Prostate gland (tissue), 2 donors: ENCODE data around the gene TMEM132D. TPM values are rescaled to one million over a fixed set of nuclear protein-coding genes. Genes with fewer than 3 reads are reported as not detected.

Source experiments
- DNase-seq: peaks from one replicate; pipeline ENCODE4 v3.0.0-alpha.2; 2019; ENCODE audit warnings: low spot score
- H3K27ac ChIP-seq, 2 donors: fragments of 200-600 bp; sonication (generic); 2 replicates each; pipeline ENCODE4 v1.5.1; 2017 to 2019
- H3K27me3 ChIP-seq: fragments of 200-600 bp; sonication (generic); replicated peaks from 2 replicates; pipeline ENCODE4 v1.5.1; 2019; ENCODE audit not compliant: insufficient read depth
- H3K36me3 ChIP-seq, 2 donors: fragments of 200-600 bp; sonication (generic); 1 replicate in 1 of 2; 2 replicates in 1 of 2; pipeline versions ENCODE4 v1.5.1 to v1.8.1; 2017 to 2019
- H3K4me1 ChIP-seq: fragments of 200-600 bp; sonication (generic); replicated peaks from 2 replicates; pipeline ENCODE4 v1.5.1; 2019
- H3K4me3 ChIP-seq, 2 donors: fragments of 200-600 bp; sonication (generic); 2 replicates each; pipeline ENCODE4 v1.5.1; 2017 to 2019
- H3K9me3 ChIP-seq: fragments of 200-600 bp; sonication (generic); 2 replicates; pipeline ENCODE4 v1.5.1; 2017
- POLR2A ChIP-seq: fragments of 450-650 bp; IDR thresholded peaks from one replicate; pipeline ENCODE4 v1.6.1; 2016; ENCODE audit warnings: antibody characterized with exemption, mild to moderate bottlenecking
- POLR2AphosphoS5 ChIP-seq: sonication (generic); formaldehyde crosslinking; IDR thresholded peaks from one replicate; pipeline ENCODE4 v1.6.1; 2017; ENCODE audit warnings: antibody characterized with exemption
- WGBS: methylation state at CpG from one replicate; pipeline ENCODE4 v1.1.5; 2018; 5-methylcytosine and 5-hydroxymethylcytosine counted together
- intact Hi-C: fragments of 100-400 bp; cut with DNase I; formaldehyde crosslinking; loops from one replicate; pipeline ENCODE4 v1.14.2; 2022
- total RNA-seq, 2 donors: library from RNA; depleted of rRNA; stranded (reverse); fragments of >200 nt; gene quantifications; one replicate each; pipeline ENCODE4 v1.1.0, GENCODE V29; 2016
- TF ChIP-seq, protein P1 (sequence below), 4 experiments: fragments of 200-600 bp in 2 of 4; fragments of 450-650 bp in 2 of 4; sonication (generic) in 2 of 4; IDR thresholded peaks; 1 replicate in 3 of 4; 2 replicates in 1 of 4; pipeline ENCODE4 v1.5.1; 2016 to 2019; ENCODE audit warnings: antibody characterized with exemption in 4 of 4, mild to moderate bottlenecking in 2 of 4, moderate library complexity in 2 of 4

Gene TMEM132D
- total RNA-seq, 2 donors from 2014 or later, result 0.57 to 1.3 TPM

DNA sequence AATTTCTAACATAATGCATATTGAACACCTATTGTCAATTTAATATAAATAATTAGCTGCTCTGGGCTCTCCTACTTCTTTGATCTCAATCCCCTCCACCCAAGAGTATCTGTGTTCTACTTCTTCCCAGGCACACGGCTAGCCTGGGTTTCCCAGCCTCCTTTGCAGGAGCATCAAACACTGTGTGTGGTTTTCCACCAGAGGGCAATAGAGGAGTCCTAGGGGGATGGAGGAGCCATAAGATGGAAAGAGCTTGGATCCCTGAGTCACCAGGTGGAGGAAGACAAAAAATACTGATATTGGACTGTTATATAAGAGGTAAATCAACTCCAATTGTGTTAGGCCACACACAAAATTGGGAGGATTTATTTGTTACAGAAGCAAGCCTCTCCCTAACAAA, 716.9 kb downstream of the TMEM132D start:
- DNase-seq, result no peak
- 75% methylated on average over 1 of the region's 1 CpG for WGBS
- no peak overlapping the region for H3K4me3 ChIP-seq
- intact Hi-C loops, result no loop called here
- TF ChIP-seq POLR2AphosphoS5 (no peak), POLR2A (no peak)
- TF ChIP-seq, protein P1, sequence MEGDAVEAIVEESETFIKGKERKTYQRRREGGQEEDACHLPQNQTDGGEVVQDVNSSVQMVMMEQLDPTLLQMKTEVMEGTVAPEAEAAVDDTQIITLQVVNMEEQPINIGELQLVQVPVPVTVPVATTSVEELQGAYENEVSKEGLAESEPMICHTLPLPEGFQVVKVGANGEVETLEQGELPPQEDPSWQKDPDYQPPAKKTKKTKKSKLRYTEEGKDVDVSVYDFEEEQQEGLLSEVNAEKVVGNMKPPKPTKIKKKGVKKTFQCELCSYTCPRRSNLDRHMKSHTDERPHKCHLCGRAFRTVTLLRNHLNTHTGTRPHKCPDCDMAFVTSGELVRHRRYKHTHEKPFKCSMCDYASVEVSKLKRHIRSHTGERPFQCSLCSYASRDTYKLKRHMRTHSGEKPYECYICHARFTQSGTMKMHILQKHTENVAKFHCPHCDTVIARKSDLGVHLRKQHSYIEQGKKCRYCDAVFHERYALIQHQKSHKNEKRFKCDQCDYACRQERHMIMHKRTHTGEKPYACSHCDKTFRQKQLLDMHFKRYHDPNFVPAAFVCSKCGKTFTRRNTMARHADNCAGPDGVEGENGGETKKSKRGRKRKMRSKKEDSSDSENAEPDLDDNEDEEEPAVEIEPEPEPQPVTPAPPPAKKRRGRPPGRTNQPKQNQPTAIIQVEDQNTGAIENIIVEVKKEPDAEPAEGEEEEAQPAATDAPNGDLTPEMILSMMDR (IDR thresholded peaks at IDR 0.05), result no peak
- H3K9me3 ChIP-seq, result no peaks in the 10 kb centered on the region
- H3K36me3 ChIP-seq, result no peaks in the 10 kb centered on the region
- no peaks in the 10 kb centered on the region for H3K4me1 ChIP-seq
- H3K27me3 ChIP-seq, result no peaks in the 10 kb centered on the region
- H3K27ac ChIP-seq, result no peak overlapping the region

DNA sequence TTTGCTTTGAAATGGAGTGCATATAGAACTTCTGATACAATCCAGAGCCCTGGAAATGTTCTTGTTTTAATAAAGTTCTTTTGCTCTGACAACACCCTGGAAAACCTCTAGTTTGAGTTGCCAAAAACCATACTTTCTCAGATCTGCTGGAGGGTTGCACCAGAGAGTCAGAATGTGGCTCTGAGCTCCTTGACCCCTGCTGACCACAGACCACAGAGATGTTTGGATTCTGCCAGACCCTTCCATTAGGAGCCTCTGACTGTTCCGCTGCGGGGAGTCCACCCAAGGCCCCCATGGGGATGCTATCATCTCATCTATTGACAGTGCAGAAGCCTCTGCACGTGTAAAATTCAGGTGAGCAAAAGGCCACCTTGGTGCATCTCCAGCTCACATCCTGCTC, 718.0 kb downstream of the TMEM132D start:
- Histone ChIP-seq H3K27ac (no peak overlapping the region), H3K4me3 (no peak overlapping the region), H3K4me1 (no peaks in the 10 kb centered on the region), H3K36me3 (no peaks in the 10 kb centered on the region), H3K9me3 (no peaks in the 10 kb centered on the region), H3K27me3 (no peaks in the 10 kb centered on the region)
- no peak for DNase-seq
- WGBS, result 78% methylated on average over 3 of the region's 3 CpGs
- intact Hi-C loops, result no loop called here
- TF ChIP-seq POLR2A (no peak), POLR2AphosphoS5 (no peak)
- TF ChIP-seq, protein P1 (IDR thresholded peaks at IDR 0.05), result no peak

DNA sequence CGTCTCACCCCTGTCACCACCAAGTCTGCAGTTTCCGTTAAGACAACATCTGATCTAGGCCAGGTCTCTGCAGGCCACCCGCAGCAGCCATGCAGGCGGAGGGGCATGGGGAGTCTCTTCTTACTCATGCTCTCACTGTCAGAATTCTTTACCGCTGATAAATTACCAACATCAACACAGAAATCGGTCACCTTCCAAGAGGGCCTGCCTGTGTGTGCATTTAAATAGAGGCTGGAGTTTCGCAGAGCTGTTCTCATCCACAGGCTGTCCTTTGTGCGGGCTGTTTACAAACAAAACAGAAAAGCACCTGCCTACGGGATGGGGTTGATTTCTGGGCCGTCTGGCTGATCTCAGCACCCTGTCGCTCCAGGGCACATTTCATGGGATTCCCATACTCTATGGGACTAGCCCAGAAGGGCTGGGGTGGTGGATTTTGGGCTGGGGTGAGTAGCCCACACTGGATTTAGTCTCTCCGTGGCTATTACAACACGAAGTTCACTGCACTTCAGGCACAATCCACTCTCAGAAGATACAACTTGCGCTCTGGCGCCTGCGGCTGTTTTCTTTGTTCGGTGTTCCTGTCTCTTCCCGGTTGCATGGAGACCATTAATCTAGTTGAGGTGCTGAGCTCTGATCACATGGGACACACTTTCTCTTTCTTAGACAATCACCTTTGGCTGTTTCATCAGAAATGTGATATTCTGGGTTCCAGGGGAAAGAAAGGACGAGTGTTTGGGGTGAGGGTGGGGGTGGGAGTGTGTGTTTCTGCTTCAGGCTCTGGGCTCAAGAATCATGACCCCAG, 719.5 kb downstream of the TMEM132D start:
- 66% methylated on average over 19 of the region's 19 CpGs for WGBS
- Histone ChIP-seq H3K4me3 (no peak overlapping the region), H3K27ac (no peak overlapping the region), H3K4me1 (no peaks in the 10 kb centered on the region), H3K9me3 (no peaks in the 10 kb centered on the region), H3K27me3 (no peaks in the 10 kb centered on the region), H3K36me3 (no peaks in the 10 kb centered on the region)
- DNase-seq, result no peak
- intact Hi-C loops, result no loop called here
- TF ChIP-seq, protein P1 (IDR thresholded peaks at IDR 0.05), result no peak
- no peak for TF ChIP-seq POLR2AphosphoS5
- TF ChIP-seq POLR2A, result no peak

DNA sequence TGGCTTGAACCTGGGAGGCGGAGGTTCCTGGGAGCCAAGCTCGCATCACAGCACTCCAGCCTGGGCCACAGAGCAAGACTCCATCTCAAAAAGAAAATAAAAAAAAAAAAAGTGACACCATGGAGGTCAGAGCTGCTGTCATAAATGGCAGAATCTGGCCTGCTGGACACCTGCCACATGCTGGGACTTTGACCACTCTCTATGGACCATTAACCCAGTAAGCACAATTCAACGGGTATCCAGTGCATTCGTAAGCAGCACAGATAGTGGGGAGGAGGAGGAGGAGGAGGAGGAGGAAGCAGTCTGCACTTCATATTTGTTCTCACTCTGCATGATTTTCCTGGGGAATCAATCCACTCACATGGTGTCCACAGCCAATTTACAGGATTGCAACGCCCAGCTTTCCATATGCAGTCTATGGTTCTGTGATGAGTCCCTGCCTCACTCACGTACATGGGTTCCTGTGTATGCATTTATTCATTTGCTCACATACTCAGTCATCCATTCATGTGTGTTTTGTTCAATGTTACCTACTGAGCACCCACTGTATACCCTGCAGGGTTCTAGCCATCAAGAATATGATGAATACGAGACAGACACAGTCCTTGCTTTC, 723.8 kb downstream of the TMEM132D start:
- Histone ChIP-seq H3K27ac (no peak overlapping the region), H3K4me3 (no peak overlapping the region), H3K27me3 (no peaks in the 10 kb centered on the region), H3K36me3 (no peaks in the 10 kb centered on the region), H3K4me1 (no peaks in the 10 kb centered on the region), H3K9me3 (no peaks in the 10 kb centered on the region)
- TF ChIP-seq POLR2AphosphoS5 (no peak), POLR2A (no peak)
- TF ChIP-seq, protein P1 (IDR thresholded peaks at IDR 0.05), result no peak
- intact Hi-C loops, result no loop called here
- 84% methylated on average over 7 of the region's 7 CpGs for WGBS
- DNase-seq, result no peak

DNA sequence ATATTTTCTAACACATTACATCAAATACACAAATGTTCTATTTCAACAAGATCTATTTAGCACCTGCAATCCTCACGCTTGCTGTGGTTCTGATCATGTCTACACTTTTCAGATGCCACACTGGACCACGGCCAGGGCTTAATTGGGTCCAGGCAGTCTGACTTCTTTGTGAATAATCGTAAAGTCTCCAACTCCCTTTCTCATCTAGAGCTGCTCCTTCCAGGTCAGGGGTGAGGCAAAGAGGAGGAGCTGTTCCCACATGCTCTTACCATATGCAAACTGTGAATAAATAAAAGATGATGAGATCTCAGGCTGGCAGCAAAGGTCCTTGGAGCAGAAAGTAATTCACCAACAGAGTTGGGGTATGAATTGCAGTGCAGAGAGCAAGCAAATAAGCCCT, 733.9 kb downstream of the TMEM132D start:
- Histone ChIP-seq H3K9me3 (no peaks in the 10 kb centered on the region), H3K36me3 (no peaks in the 10 kb centered on the region), H3K27ac (no peak overlapping the region), H3K27me3 (no peaks in the 10 kb centered on the region), H3K4me3 (no peak overlapping the region), H3K4me1 (no peaks in the 10 kb centered on the region)
- intact Hi-C loops, result no loop called here
- TF ChIP-seq POLR2AphosphoS5, result no peak
- TF ChIP-seq, protein P1 (IDR thresholded peaks at IDR 0.05), result no peak
- no peak for TF ChIP-seq POLR2A
- no peak for DNase-seq
- 53% methylated on average over 3 of the region's 3 CpGs for WGBS
